HepG2 (cell line): ENCODE results near the gene IL6ST. TPM values are rescaled to one million over a fixed set of nuclear protein-coding genes. Genes with fewer than 3 reads are reported as not detected.

Experiments
- ATAC-seq: fragments of 200-7000 bp; cut with Tn5 transposase; 3 replicates; pipeline ENCODE4 v1.9.1; 2020; ENCODE audit warnings: mild to moderate bottlenecking, moderate library complexity
- BruUV-seq: library from RNA; stranded (reverse); fragments of 400-500 nt; replicated peaks from 2 replicates; lab custom pipeline; 2021; lab: Mats Ljungman, UMichigan
- CTCF ChIA-PET: fragments of 300-600 bp; formaldehyde crosslinking; extraction: SDS; loops from one replicate; lab custom pipeline; 2021; ENCODE audit warnings: low total read pairs, inconsistent platforms, low intra/inter-chr PET ratio; lab: Yijun Ruan, JAX
- POLR2A ChIA-PET: fragments of 350-600 bp; sonication (Branson Sonifier 250); formaldehyde crosslinking; loops from one replicate; lab custom pipeline; 2020; ENCODE audit warnings: antibody characterized with exemption, inconsistent platforms; lab: Yijun Ruan, JAX
- DNase-seq: peaks from one replicate; pipeline ENCODE4 v3.0.0-alpha.2; 2015; ENCODE audit warnings: low spot score
- FAIRE-seq: peaks from 3 replicates; lab custom pipeline; 2011; peaks lifted over from hg19 to GRCh38; lab: Jason Lieb, UNC
- H2AFZ ChIP-seq: one replicate; pipeline ENCODE4 v1.6.1; 2011; ENCODE audit warnings: low read length, inconsistent platforms
- H3K27ac ChIP-seq: fragments of 300-600 bp; 3 replicates; pipeline ENCODE4 v1.8.0; 2011; ENCODE audit warnings: mixed run types, mild to moderate bottlenecking, mixed read lengths, low read length, inconsistent platforms; ENCODE audit not compliant: insufficient read depth; ENCODE audit errors: extremely low read length
- H3K27me3 ChIP-seq, 2 experiments: fragments of 200-600 bp in 1 of 2; 2 replicates in 1 of 2; 3 replicates in 1 of 2; pipeline versions ENCODE4 v1.6.0 to v1.8.0; 2011; ENCODE audit warnings: low read length in 2 of 2, mild to moderate bottlenecking in 2 of 2, moderate library complexity in 2 of 2, inconsistent platforms in 1 of 2; ENCODE audit not compliant: insufficient read depth in 2 of 2, control insufficient read depth in 1 of 2
- H3K36me3 ChIP-seq, 2 experiments: fragments of 200-600 bp in 1 of 2; replicated peaks in 1 of 2; 2 replicates in 1 of 2; 3 replicates in 1 of 2; pipeline versions ENCODE4 v1.5.1 to v1.8.0; 2011; ENCODE audit warnings: low read length in 2 of 2, inconsistent platforms in 1 of 2; ENCODE audit not compliant: insufficient read depth in 2 of 2, control insufficient read depth in 1 of 2
- H3K4me1 ChIP-seq: 2 replicates; pipeline ENCODE4 v1.5.1; 2012; ENCODE audit warnings: low read length, inconsistent platforms; ENCODE audit not compliant: insufficient read depth
- H3K4me2 ChIP-seq: 2 replicates; pipeline ENCODE4 v1.6.0; 2011; ENCODE audit warnings: low read depth, low read length, inconsistent platforms
- H3K4me3 ChIP-seq, 3 experiments: fragments of 200-600 bp in 1 of 3; sonication (generic), shearing (Covaris generic) in 1 of 3; replicated peaks in 1 of 3; 2 replicates each; pipeline ENCODE4 v1.5.1; 2011 to 2016; ENCODE audit warnings: low read length in 3 of 3, inconsistent platforms in 2 of 3, low read depth in 2 of 3, mild to moderate bottlenecking in 2 of 3, control low read depth in 1 of 3, mixed read lengths in 1 of 3; ENCODE audit not compliant: insufficient read depth in 1 of 3
- H3K79me2 ChIP-seq: one replicate; pipeline ENCODE4 v1.6.1; 2011; ENCODE audit warnings: low read length, inconsistent platforms; ENCODE audit not compliant: insufficient read depth
- H3K9ac ChIP-seq: 2 replicates; pipeline ENCODE4 v1.6.0; 2011; ENCODE audit warnings: mild to moderate bottlenecking, low read depth, low read length, inconsistent platforms; ENCODE audit not compliant: insufficient read depth
- H3K9me3 ChIP-seq: 2 replicates; pipeline ENCODE4 v1.5.1; 2012; ENCODE audit warnings: mild to moderate bottlenecking, low read length
- H4K20me1 ChIP-seq: 2 replicates; pipeline ENCODE4 v1.6.0; 2011; ENCODE audit warnings: inconsistent platforms, mild to moderate bottlenecking, low read length, moderate library complexity; ENCODE audit not compliant: insufficient read depth
- ELF3 ChIP-seq: IDR thresholded peaks from 2 replicates; pipeline ENCODE4 v1.6.1; 2016; ENCODE audit warnings: missing genetic modification reagents, missing compliant biosample characterization
- KAT2B ChIP-seq: fragments of 150-350 bp; IDR thresholded peaks from 2 replicates; pipeline ENCODE4 v1.6.1; 2014; ENCODE audit warnings: low read depth, low read length, borderline replicate concordance
- KDM5B ChIP-seq: sonication (generic); formaldehyde crosslinking; IDR thresholded peaks from 2 replicates; pipeline ENCODE4 v1.4.0; 2020; ENCODE audit warnings: missing genetic modification reagents, mild to moderate bottlenecking, borderline replicate concordance
- MAFK ChIP-seq, 2 experiments: IDR thresholded peaks in 1 of 2; conservative IDR thresholded peaks in 1 of 2; 2 replicates each; pipeline ENCODE4 v1.6.1; 2011; ENCODE audit warnings: improper control_type of control experiment in 2 of 2, low read length in 2 of 2
- MZF1 ChIP-seq: sonication (generic); formaldehyde crosslinking; IDR thresholded peaks from 2 replicates; pipeline ENCODE4 v1.8.1; 2023; ENCODE audit warnings: mild to moderate bottlenecking, missing genetic modification reagents, borderline replicate concordance
- RBM22 ChIP-seq: fragments of 200-400 bp; formaldehyde crosslinking; optimal IDR thresholded peaks from 2 replicates; pipeline ENCODE3; 2017; ENCODE audit warnings: mild to moderate bottlenecking, low read length, moderate library complexity
- ZKSCAN5 ChIP-seq: sonication (generic); formaldehyde crosslinking; IDR thresholded peaks from 2 replicates; pipeline ENCODE4 v1.5.1; 2020; ENCODE audit warnings: mild to moderate bottlenecking, missing genetic modification reagents
- ZNF350 ChIP-seq: sonication (generic); formaldehyde crosslinking; IDR thresholded peaks from 2 replicates; pipeline ENCODE4 v1.4.0; 2020; ENCODE audit warnings: mild to moderate bottlenecking, low read depth, missing genetic modification reagents, borderline replicate concordance
- ZNF569 ChIP-seq: sonication (generic); formaldehyde crosslinking; IDR thresholded peaks from 2 replicates; pipeline ENCODE4 v1.5.0; 2020; ENCODE audit warnings: mild to moderate bottlenecking, missing genetic modification reagents, moderate library complexity, borderline replicate concordance
- ZSCAN22 ChIP-seq: sonication (generic); formaldehyde crosslinking; IDR thresholded peaks from 2 replicates; pipeline ENCODE4 v1.4.0; 2020; ENCODE audit warnings: mild to moderate bottlenecking, missing genetic modification reagents
- WGBS: methylation state at CpG from one replicate; pipeline ENCODE4 v1.1.6; 2017; ENCODE audit warnings: low lambda C conversion rate; 5-methylcytosine and 5-hydroxymethylcytosine counted together
- in situ Hi-C: cut with HindIII; loops from 2 replicates; pipeline ENCODE4 v1.10.0; 2017; ENCODE audit warnings: low pct_unique_long_range_greater_than_20kb; ENCODE audit not compliant: extremely low pct_ligation_motif_present
- intact Hi-C: fragments of 100-400 bp; cut with micrococcal nuclease; formaldehyde crosslinking; loops from one replicate; pipeline ENCODE4 v1.10.0; 2022; ENCODE audit not compliant: unreplicated experiment
- polyA plus RNA-seq, 8 experiments: library from polyadenylated mRNA; depleted of rRNA in 3 of 8; stranded (reverse) in 7 of 8; unstranded in 1 of 8; fragments of >200 nt; fragmentation: Illumina TruSeq in 4 of 8; extraction: Trizol in 4 of 8; gene quantifications; 2 replicates each; pipeline versions ENCODE4 v1.2.1 to v1.2.3, GENCODE V29; 2011 to 2016; ENCODE audit warnings: low read depth in 4 of 8, missing spikeins in 1 of 8, mixed read lengths in 1 of 8; ENCODE audit not compliant: insufficient read depth in 1 of 8
- total RNA-seq, 5 experiments: library from RNA; depleted of rRNA; stranded (reverse); fragments of >200 nt; fragmentation: Illumina TruSeq; extraction: Trizol; gene quantifications; 2 replicates each; pipeline ENCODE4 v1.2.3, GENCODE V29; 2016; ENCODE audit warnings: low read depth in 1 of 5
- TF ChIP-seq, protein P1 (sequence below), 2 experiments: sonication (generic) in 1 of 2; formaldehyde crosslinking in 1 of 2; IDR thresholded peaks; 2 replicates each; pipeline versions ENCODE4 v1.4.0 to v1.6.1; 2018 to 2020; ENCODE audit warnings: missing genetic modification reagents in 2 of 2, borderline replicate concordance in 1 of 2, low read depth in 1 of 2, mild to moderate bottlenecking in 1 of 2, missing biosample characterization in 1 of 2
- TF ChIP-seq, protein P2 (sequence below): sonication (generic); formaldehyde crosslinking; IDR thresholded peaks from 2 replicates; pipeline ENCODE4 v1.8.0; 2022; ENCODE audit warnings: missing genetic modification reagents, low read depth, mild to moderate bottlenecking, borderline replicate concordance

The IL6ST gene
- total and polyA plus RNA-seq, 2 of the 13 experiments (the other 11 are each of a cell fraction or from before 2014, with no cell fraction given), result 66.6 to 166 TPM

DNA sequence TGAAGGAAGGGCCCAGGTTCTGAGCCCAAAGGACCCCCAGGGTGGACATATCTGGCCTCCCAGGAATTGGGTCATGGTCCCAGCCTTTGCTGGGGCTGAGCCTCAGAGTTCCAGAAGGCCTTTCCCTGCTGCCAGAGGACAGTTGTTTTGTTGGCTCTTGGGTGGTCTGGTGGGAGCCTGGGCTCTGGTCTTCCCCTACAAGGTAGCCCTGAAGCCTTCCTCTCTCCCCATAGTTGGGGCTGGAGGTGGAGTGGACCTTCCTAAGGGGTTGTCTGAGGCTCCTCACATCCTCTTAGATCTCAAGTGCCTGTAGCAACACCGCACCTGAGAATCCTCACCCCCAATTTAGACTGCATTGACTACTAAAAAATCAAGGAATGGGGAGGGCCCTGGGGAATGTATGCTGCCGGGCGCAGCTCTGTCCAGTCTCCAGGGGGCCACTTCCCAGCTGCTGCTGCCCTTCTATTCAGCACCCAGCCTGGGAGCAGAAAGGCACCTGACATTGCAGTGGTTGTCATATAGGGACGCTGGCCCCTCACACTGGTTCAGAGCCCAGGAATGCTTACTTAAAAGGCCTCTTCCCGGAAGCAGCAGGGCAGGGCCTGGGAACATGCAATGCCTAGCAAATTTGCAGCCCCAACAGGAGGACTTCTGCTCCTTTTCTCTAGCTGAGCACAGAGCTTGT, 77.2 kb downstream of the IL6ST start (continued):
- 0 out of 2 replicates have a peak, but pooled peaks have one; percentile 19 for TF ChIP-seq KDM5B (CRISPR knock-in tag)
- TF ChIP-seq ELF3 (CRISPR knock-in tag), result 0 out of 2 replicates have a peak, but pooled peaks have one; percentile 32

DNA sequence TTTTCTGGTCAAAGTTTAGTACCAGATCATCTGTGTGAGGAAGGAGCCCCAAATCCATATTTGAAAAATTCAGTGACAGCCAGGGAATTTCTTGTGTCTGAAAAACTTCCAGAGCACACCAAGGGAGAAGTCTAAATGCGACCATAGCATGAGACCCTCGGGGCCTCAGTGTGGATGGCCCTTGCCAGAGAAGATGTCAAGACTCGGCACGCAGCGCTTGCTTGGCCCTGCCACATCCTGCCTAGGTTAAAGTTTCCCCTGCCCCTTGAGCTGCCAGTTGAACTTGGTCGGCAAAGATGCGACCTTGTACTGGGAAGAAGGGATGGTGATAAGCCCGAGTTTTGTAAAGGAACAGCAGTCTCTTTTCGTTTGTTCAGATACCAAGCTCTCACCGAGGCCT, 77.8 kb downstream of the IL6ST start:
- ChIA-PET POLR2A (no interaction called here), CTCF (no interaction called here)
- no peaks in the 10 kb centered on the region for H3K79me2 ChIP-seq
- TF ChIP-seq ZKSCAN5 (CRISPR knock-in tag), result no peak
- no peak for TF ChIP-seq ZNF569
- TF ChIP-seq MAFK (conservative IDR thresholded peaks at IDR 0.05 in 1 of 2, IDR thresholded peaks at IDR 0.05 in 1 of 2; ENCODE audit: low read length in 2 of 2), result no peak
- TF ChIP-seq RBM22, result no peak
- TF ChIP-seq, protein P1, sequence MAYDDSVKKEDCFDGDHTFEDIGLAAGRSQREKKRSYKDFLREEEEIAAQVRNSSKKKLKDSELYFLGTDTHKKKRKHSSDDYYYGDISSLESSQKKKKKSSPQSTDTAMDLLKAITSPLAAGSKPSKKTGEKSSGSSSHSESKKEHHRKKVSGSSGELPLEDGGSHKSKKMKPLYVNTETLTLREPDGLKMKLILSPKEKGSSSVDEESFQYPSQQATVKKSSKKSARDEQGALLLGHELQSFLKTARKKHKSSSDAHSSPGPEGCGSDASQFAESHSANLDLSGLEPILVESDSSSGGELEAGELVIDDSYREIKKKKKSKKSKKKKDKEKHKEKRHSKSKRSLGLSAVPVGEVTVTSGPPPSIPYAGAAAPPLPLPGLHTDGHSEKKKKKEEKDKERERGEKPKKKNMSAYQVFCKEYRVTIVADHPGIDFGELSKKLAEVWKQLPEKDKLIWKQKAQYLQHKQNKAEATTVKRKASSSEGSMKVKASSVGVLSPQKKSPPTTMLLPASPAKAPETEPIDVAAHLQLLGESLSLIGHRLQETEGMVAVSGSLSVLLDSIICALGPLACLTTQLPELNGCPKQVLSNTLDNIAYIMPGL (CRISPR knock-in tag; IDR thresholded peaks at IDR 0.05; ENCODE audit: borderline replicate concordance in 1 of 2, low read depth in 1 of 2), result no peak
- TF ChIP-seq ZSCAN22 (CRISPR knock-in tag), result no peak
- no peak for TF ChIP-seq KAT2B
- no peak for TF ChIP-seq MZF1
- TF ChIP-seq, protein P2, sequence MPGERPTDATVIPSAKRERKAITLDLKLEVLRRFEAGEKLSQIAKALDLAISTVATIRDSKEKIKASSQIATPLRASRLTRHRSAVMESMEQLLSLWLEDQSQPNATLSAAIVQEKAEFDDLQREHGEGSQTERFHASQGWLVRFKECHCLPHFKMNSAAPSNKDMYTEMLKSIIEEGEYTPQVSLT (CRISPR knock-in tag), result no peak
- TF ChIP-seq ZNF350 (CRISPR knock-in tag), result no peak
- H3K27me3 ChIP-seq, result no peaks in the 10 kb centered on the region; a peak in 3 of 5 replicates
- FAIRE-seq (no peak), DNase-seq (no peak), ATAC-seq (no peak)
- no peak overlapping the region for H3K27ac ChIP-seq
- in situ Hi-C loops, result no loop called here
- WGBS, result 28% methylated on average over 4 of the region's 10 CpGs
- H3K4me1 ChIP-seq, result peaks cover 70% of the 10 kb centered on the region
- intact Hi-C loops, result no loop called here
- no TSS peak for BruUV-seq
- no peak overlapping the region for H3K9ac ChIP-seq
- no peaks in the 10 kb centered on the region for H3K9me3 ChIP-seq
- H3K36me3 ChIP-seq, result no peaks in the 10 kb centered on the region
- no peaks in the 10 kb centered on the region for H4K20me1 ChIP-seq
- H3K4me3 ChIP-seq, result no peak overlapping the region
- H2AFZ ChIP-seq, result no peak overlapping the region
- H3K4me2 ChIP-seq, result no peak overlapping the region; the same call in 1 of the 2 replicates
